ENCODE data around the gene CUL5. TPM values are rescaled to one million over a fixed set of nuclear protein-coding genes. Genes with fewer than 3 reads are reported as not detected.

The CUL5 gene
- polyA plus RNA-seq, 1 donor from 2014 or later: 40.2 TPM

- no peaks in the 10 kb centered on the region for H3K9me3 ChIP-seq (ENCODE audit: low read length)
- H3K79me2 ChIP-seq (replicated peaks; ENCODE audit: insufficient read depth, low read length): no peaks in the 10 kb centered on the region
- no peaks in the 10 kb centered on the region for H3F3A ChIP-seq (ENCODE audit: insufficient read depth, low read length, poor library complexity, severe bottlenecking)
- no peak overlapping the region for H2AFZ ChIP-seq (ENCODE audit: low read depth, low read length)
- H3K27ac ChIP-seq (ENCODE audit: low read length): no peak overlapping the region
- H3K9ac ChIP-seq (ENCODE audit: low read length): no peak overlapping the region
- no peak overlapping the region for H3K4me3 ChIP-seq (ENCODE audit: low read length)
- H3K9me2 ChIP-seq (ENCODE audit: insufficient read depth, low read length): no peaks in the 10 kb centered on the region
- TF ChIP-seq EZH2 (IDR thresholded peaks at IDR 0.05; ENCODE audit: borderline replicate concordance, insufficient read depth, low read length, poor library complexity, severe bottlenecking) (no peak), REST (IDR thresholded peaks at IDR 0.05; ENCODE audit: borderline replicate concordance) (no peak), MXI1 (conservative IDR thresholded peaks at IDR 0.05; ENCODE audit: poor library complexity, severe bottlenecking) (no peak), POLR2AphosphoS5 (IDR thresholded peaks at IDR 0.05) (no peak), TAF1 (IDR thresholded peaks at IDR 0.05; ENCODE audit: low read depth) (no peak), SMC3 (conservative IDR thresholded peaks at IDR 0.05; ENCODE audit: poor library complexity) (no peak), RAD21 (conservative IDR thresholded peaks at IDR 0.05) (no peak)
- no peaks in the 10 kb centered on the region for H4K20me1 ChIP-seq (ENCODE audit: insufficient read depth)
- no peaks in the 10 kb centered on the region for H3K36me3 ChIP-seq (ENCODE audit: insufficient read depth, low read length)
- H3K27me3 ChIP-seq (ENCODE audit: insufficient read depth, low read depth, low read length): no peaks in the 10 kb centered on the region
- no peak overlapping the region for H3K4me2 ChIP-seq (ENCODE audit: low read length)
Measured at GRCh38 chr11:108112057-108112456, 103.4 kb downstream of the CUL5 start.

- Histone ChIP-seq H3K36me3 (ENCODE audit: insufficient read depth, low read length) (no peaks in the 10 kb centered on the region), H3F3A (ENCODE audit: insufficient read depth, low read length, poor library complexity, severe bottlenecking) (no peaks in the 10 kb centered on the region), H3K79me2 (replicated peaks; ENCODE audit: insufficient read depth, low read length) (no peaks in the 10 kb centered on the region), H3K4me3 (ENCODE audit: low read length) (no peak overlapping the region), H4K20me1 (ENCODE audit: insufficient read depth) (no peaks in the 10 kb centered on the region), H3K27me3 (ENCODE audit: insufficient read depth, low read depth, low read length) (no peaks in the 10 kb centered on the region), H2AFZ (ENCODE audit: low read depth, low read length) (no peak overlapping the region), H3K9me2 (ENCODE audit: insufficient read depth, low read length) (no peaks in the 10 kb centered on the region), H3K4me2 (ENCODE audit: low read length) (no peak overlapping the region), H3K9me3 (ENCODE audit: low read length) (no peaks in the 10 kb centered on the region), H3K9ac (ENCODE audit: low read length) (no peak overlapping the region), H3K27ac (ENCODE audit: low read length) (no peak overlapping the region)
- TF ChIP-seq REST (IDR thresholded peaks at IDR 0.05; ENCODE audit: borderline replicate concordance) (no peak), TAF1 (IDR thresholded peaks at IDR 0.05; ENCODE audit: low read depth) (no peak), POLR2AphosphoS5 (IDR thresholded peaks at IDR 0.05) (no peak), SMC3 (conservative IDR thresholded peaks at IDR 0.05; ENCODE audit: poor library complexity) (no peak), RAD21 (conservative IDR thresholded peaks at IDR 0.05) (no peak), EP300 (conservative IDR thresholded peaks at IDR 0.05; ENCODE audit: poor library complexity, severe bottlenecking) (no peak), CTCF (IDR thresholded peaks at IDR 0.05; ENCODE audit: poor library complexity, severe bottlenecking) (no peak), EZH2 (IDR thresholded peaks at IDR 0.05; ENCODE audit: borderline replicate concordance, insufficient read depth, low read length, poor library complexity, severe bottlenecking) (no peak), MXI1 (conservative IDR thresholded peaks at IDR 0.05; ENCODE audit: poor library complexity, severe bottlenecking) (no peak)
Measured at GRCh38 chr11:108115500-108116140, 106.9 kb downstream of the CUL5 start.
